Measurements from ENCODE around the gene FYB1. TPM values are rescaled to one million over a fixed set of nuclear protein-coding genes. Genes with fewer than 3 reads are reported as not detected.

Gene FYB1
- total RNA-seq, 2 experiments from 2014 or later: 105 to 106 TPM

DNA sequence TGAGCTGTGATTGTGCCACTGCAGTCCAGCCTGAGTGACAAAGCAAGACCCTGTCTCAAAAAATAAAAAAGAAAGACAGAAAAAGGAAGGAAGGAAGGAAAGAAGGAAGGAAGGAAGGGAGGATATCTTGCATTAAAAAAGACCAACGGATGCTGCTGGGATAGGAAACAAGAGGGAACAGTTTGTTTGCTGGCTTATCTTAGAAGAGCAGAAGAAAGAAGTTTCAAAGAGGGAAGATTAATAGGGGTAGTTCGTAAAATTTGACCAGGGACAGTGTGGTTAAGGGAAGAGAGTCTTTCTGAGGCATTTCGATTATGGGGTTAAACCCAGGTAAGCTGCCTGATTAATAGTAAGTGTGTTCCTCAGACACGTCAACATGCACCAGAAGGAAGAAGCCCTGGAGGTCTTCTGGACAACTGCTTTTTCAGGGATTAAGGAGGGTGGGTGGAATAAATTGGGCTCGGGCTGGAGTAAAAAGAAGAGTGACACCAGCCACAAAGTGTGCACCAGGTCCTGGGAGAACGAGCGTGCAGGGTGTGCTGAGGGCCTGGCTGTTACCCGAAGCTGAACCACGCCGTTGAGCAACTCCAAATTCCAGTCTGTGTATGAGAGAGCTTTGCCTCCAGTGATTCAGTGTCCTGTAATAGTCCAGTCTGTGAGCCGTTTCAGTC lies 24.8 kb downstream of the FYB1 start:
- H3K27ac Mint-ChIP-seq: peak overlapping the region; percentile 91
- peaks cover 66% of the 10 kb centered on the region for H3K4me1 Mint-ChIP-seq (ENCODE audit: low read depth)
- no peak for DNase-seq
- no peaks in the 10 kb centered on the region for H3K9me3 Mint-ChIP-seq
- H3K36me3 Mint-ChIP-seq: peaks cover 8% of the 10 kb centered on the region
- CTCF ChIA-PET: interaction anchor here (1.2 to 8.7 kb wide), 11 partner anchors 8 to 41 kb away, joined by 3 to 75 read pairs (median 5); partner anchors contain the start of gene FYB1
- no peaks in the 10 kb centered on the region for H3K27me3 Mint-ChIP-seq
- intact Hi-C loops (cut with micrococcal nuclease): loop anchor here (1.0 to 2.0 kb wide), 3 partner anchors 8 to 14 kb away; no protein-coding TSS in a partner anchor
- POLR2A ChIA-PET: interaction anchor here (0.8 to 4.2 kb wide), 12 partner anchors 7 to 30 kb away, joined by 3 to 34 read pairs (median 6); no protein-coding TSS in a partner anchor
- peak overlapping the region; percentile 75 for H3K4me3 Mint-ChIP-seq

DNA sequence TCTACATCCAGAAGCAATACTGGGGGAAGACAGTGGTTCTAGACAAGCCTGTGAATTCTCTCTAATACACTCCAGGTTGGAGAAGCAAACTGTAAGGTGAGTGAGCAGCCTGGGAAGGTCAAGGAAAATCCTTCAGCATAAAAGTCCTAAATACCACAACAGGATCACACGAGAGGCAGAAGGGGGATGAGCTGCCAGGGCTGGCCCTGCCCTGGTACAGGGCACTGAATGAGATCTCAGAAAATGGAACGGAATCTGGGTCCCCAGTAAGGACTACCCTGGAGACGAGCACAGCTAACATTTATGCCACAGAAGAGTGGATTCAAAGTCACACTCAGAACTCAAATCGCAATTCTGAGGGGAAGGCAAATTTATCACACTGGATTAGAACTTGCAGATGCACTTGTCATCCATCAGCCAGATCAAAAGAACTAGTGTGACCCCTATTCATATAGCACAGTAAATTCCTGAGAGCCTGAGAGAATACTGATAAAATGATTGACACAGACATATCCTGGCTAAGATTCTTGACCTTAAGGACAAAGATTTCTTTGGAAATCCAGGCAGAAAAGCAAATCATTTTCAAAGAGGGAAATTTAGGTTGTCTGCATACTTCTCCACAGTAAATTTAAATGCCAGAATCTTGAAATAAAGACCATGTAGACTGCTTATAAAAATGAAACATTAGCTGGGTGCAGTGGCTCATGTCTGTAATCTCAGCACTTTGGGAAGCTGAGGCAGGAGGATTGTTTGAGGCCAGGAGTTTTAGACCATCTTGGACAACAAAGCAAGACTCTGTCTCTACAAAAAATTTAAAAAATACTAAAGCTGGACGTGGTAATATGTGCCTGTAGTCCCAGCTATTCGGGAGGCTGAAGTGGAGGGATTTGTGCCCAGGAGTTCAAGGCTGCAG lies 25.6 kb downstream of the FYB1 start:
- peaks cover 73% of the 10 kb centered on the region for H3K4me1 Mint-ChIP-seq (ENCODE audit: low read depth)
- no peaks in the 10 kb centered on the region for H3K9me3 Mint-ChIP-seq
- ChIA-PET POLR2A (interaction anchor here (0.8 to 4.2 kb wide), 10 partner anchors 8 to 29 kb away, joined by 3 to 34 read pairs (median 8); no protein-coding TSS in a partner anchor), CTCF (interaction anchor here (1.2 to 8.7 kb wide), 8 partner anchors 11 to 89 kb away, joined by 3 to 75 read pairs (median 8); partner anchors contain the start of gene FYB1)
- peaks cover 7% of the 10 kb centered on the region for H3K36me3 Mint-ChIP-seq
- no peaks in the 10 kb centered on the region for H3K27me3 Mint-ChIP-seq
- H3K4me3 Mint-ChIP-seq: peak overlapping the region; percentile 75
- intact Hi-C loops (cut with micrococcal nuclease): loop anchor here (2.0 kb wide), 1 partner anchor 15 kb away; no protein-coding TSS in a partner anchor
- H3K27ac Mint-ChIP-seq: peak overlapping the region; percentile 91
- no peak for DNase-seq

DNA sequence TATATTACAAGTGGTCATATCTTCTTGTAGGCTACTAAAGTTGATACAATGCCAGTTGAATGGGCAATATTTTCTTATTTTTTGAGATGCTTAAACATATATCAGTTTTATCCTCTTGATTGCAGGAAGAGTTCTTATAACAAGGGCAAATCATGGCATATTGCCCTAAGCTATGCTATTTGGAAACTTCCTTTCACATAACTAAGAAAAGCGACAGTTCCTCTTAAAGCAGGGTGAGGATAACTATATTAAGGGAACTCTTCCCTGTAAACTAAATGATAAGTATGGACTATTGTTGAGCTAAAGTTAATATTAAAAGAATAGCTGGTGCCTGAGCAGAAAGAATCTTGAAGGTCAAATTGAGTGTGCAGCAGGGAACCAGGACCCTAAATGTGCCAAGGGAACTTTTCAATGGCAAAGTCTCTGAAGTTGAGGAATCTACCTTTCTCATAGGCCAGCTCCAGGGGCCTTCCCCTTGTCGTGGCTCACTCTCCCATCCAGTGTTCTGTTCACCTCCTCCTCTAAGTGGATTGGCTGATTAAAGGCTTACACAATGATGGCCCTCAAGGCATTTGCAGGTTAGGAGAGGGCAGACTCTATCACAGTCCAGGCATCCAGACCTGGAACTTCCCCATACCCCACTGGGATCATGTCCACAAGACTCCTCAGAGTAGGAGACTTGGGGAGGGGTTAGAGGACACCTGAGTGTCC lies 26.8 kb downstream of the FYB1 start:
- peak overlapping the region; percentile 75 for H3K4me3 Mint-ChIP-seq
- H3K27me3 Mint-ChIP-seq: no peaks in the 10 kb centered on the region
- peaks cover 7% of the 10 kb centered on the region for H3K36me3 Mint-ChIP-seq
- DNase-seq: no peak
- ChIA-PET POLR2A (interaction anchor here (1.0 to 2.9 kb wide), 2 partner anchors 13 to 20 kb away, joined by 3 to 12 read pairs; no protein-coding TSS in a partner anchor), CTCF (interaction anchor here (0.8 to 4.3 kb wide), 7 partner anchors 10 to 91 kb away, joined by 3 to 38 read pairs (median 6); no protein-coding TSS in a partner anchor)
- H3K27ac Mint-ChIP-seq: peak overlapping the region; percentile 91
- H3K4me1 Mint-ChIP-seq (ENCODE audit: low read depth): peaks cover 80% of the 10 kb centered on the region
- no peaks in the 10 kb centered on the region for H3K9me3 Mint-ChIP-seq
- intact Hi-C loops (cut with micrococcal nuclease): no loop called here

DNA sequence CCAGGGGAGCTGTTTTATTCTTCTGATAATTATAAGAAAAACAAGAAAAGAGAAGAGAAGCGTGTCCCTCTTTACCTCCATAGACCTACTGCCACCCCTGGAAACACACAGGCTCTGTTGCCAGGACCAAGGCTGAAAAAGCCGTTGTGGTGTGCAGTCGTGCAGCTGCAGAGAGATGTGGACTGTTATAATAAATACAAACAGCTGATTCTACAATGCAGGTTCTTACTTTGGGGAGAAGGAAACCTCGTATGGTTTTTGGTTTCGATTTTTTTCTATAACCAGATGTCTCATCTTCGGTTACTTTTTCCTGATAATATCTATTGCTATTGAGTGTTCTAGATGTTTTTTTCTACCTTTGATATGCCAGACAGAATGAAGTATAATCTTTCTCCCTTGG lies 28.1 kb downstream of the FYB1 start:
- POLR2A ChIA-PET: interaction anchor here (1.2 to 7.3 kb wide), 6 partner anchors 8 to 26 kb away, joined by 3 to 91 read pairs (median 6); no protein-coding TSS in a partner anchor
- H3K9me3 Mint-ChIP-seq: no peaks in the 10 kb centered on the region
- H3K27me3 Mint-ChIP-seq: no peaks in the 10 kb centered on the region
- CTCF ChIA-PET: interaction anchor here (1.1 to 7.5 kb wide), 5 partner anchors 9 to 94 kb away, joined by 3 to 38 read pairs (median 11); no protein-coding TSS in a partner anchor
- peak overlapping the region; percentile 63 for H3K4me3 Mint-ChIP-seq
- DNase-seq: no peak
- intact Hi-C loops (cut with micrococcal nuclease): no loop called here
- H3K27ac Mint-ChIP-seq: peak overlapping the region; percentile 92
- peaks cover 7% of the 10 kb centered on the region for H3K36me3 Mint-ChIP-seq
- H3K4me1 Mint-ChIP-seq (ENCODE audit: low read depth): peaks cover 84% of the 10 kb centered on the region

DNA sequence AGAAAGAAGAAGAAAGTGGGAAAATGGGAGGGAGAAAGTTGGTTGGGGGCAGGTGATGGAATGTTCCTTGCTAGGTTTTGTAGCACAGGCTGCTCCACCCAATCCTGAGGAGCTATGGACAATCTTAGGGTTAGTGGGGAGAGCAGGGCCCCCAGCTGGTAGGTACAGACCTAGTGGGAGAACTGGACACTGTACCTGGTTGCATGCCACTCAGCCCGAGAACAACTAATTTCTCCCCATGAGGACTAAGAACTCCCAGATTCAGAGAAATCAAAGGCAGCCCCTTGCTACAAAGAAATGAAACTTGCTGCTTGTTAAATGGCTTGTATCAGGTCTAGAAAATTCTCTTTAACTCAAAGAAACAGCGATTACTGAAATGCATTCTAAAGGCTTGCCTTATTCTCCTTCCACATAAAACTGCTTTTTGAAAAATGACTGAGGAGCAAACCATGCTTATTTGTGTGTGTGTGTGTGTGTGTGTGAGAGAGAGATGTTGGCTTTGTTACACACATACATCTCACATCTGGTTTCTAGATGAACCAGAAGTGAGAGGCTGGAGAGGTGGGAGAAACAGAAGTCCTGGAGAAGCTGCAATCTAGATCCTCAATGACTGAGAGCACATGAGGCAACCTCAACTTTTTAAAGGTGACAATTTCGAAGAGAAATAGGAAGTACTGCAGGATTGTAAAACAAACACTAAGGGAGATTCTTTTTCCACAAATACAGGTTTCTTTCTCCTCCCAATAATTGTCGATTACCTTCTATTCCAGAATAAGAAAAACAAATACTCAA lies 28.9 kb downstream of the FYB1 start:
- ChIA-PET POLR2A (interaction anchor here (1.2 to 7.3 kb wide), 8 partner anchors 8 to 25 kb away, joined by 3 to 91 read pairs (median 6); no protein-coding TSS in a partner anchor), CTCF (interaction anchor here (0.9 to 7.5 kb wide), 6 partner anchors 10 to 27 kb away, joined by 4 to 38 read pairs (median 9); no protein-coding TSS in a partner anchor)
- peaks cover 5% of the 10 kb centered on the region for H3K36me3 Mint-ChIP-seq
- DNase-seq: no peak
- peaks cover 83% of the 10 kb centered on the region for H3K4me1 Mint-ChIP-seq (ENCODE audit: low read depth)
- H3K4me3 Mint-ChIP-seq: peak overlapping the region; percentile 63
- intact Hi-C loops (cut with micrococcal nuclease): loop anchor here (1.0 kb wide), 1 partner anchor 10 kb away; no protein-coding TSS in a partner anchor
- peak overlapping the region; percentile 92 for H3K27ac Mint-ChIP-seq
- no peaks in the 10 kb centered on the region for H3K9me3 Mint-ChIP-seq
- no peaks in the 10 kb centered on the region for H3K27me3 Mint-ChIP-seq

DNA sequence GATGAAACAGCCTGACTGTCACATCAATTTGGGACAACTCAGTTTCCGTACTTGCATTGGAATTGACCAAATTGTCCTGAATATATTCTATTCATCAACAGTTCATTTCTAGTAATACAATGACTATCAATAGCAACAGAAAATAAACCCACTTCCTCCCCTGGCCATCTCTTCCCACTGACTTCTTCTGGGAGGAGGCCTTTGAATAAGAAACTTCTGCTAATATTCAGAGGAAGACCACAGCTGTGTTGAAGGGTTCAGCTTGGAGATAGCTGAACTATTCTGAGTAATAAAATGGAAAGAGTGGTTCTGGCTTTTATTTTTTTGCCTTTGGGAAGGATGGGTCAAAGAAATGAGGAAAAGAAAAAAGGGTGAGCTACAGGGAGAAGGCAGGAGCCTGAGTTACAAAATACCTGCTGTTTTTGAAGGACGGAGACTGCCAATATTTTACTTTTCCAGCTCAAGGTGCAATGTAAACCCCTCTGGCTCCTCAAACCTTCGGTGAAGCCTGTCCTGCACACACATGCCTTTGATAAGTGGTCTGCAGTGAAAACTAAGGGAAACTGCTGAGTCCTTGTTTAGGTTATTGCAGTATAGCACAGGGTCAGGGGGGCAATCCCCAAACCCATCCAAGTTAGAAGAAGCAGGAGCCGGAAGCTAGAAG lies 29.9 kb downstream of the FYB1 start:
- ChIA-PET POLR2A (interaction anchor here (0.6 to 7.3 kb wide), 10 partner anchors 10 to 93 kb away, joined by 3 to 91 read pairs (median 4); no protein-coding TSS in a partner anchor), CTCF (interaction anchor here (0.9 to 7.5 kb wide), 9 partner anchors 9 to 94 kb away, joined by 3 to 38 read pairs (median 7); no protein-coding TSS in a partner anchor)
- intact Hi-C loops (cut with micrococcal nuclease): no loop called here
- H3K36me3 Mint-ChIP-seq: peaks cover under 1% of the 10 kb centered on the region
- H3K27me3 Mint-ChIP-seq: no peaks in the 10 kb centered on the region
- peak overlapping the region; percentile 69 for H3K4me3 Mint-ChIP-seq
- H3K27ac Mint-ChIP-seq: peak overlapping the region; percentile 92
- H3K4me1 Mint-ChIP-seq (ENCODE audit: low read depth): peaks cover 82% of the 10 kb centered on the region
- H3K9me3 Mint-ChIP-seq: no peaks in the 10 kb centered on the region
- no peak for DNase-seq

DNA sequence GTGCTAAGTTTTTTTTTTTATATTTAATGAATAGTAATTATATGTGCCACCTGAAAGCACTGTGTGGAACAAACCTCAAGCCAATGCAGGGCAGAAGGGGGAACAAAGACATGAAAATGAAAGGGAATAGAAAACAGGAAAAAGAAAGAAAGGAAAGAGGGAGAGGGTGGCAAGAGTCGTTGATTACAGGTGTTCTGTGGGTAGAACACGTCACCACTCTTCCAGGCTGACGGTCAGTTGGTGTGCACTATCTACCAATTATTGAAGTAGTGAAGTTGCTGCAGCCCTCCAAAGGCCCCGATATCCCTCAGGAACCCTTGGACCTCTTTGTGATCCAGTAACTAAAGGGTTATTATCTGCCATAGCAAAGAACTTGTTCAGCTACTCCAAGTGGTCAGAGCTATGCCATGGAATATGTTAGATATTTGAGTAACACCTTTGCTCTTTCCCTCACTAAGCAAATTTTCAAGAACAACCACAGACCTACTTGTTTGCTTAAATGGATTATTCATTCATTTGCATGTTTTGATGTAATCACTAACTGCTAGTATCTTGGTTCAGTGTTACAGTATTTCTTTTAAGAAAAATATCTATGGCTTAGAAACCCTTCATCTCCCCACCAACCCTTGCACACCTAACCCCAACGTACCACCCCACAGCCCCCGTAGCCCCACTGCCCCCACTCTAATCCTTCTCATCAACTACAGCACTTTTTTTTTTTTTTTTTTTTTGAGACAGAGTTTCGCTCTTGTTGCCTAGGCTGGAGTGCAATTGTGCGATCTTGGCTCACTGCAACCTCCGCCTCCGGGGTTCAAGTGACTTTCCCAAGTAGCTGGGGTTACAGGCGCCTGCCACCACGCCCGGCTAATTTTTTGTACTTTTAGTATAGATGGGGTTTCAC lies 31.3 kb downstream of the FYB1 start:
- DNase-seq: no peak
- Mint-ChIP-seq H3K4me3 (peak overlapping the region; percentile 69), H3K36me3 (no peaks in the 10 kb centered on the region), H3K9me3 (no peaks in the 10 kb centered on the region), H3K4me1 (ENCODE audit: low read depth) (peaks cover 79% of the 10 kb centered on the region), H3K27me3 (no peaks in the 10 kb centered on the region), H3K27ac (peak overlapping the region; percentile 92)
- intact Hi-C loops (cut with micrococcal nuclease): loop anchor here (1.0 kb wide), 1 partner anchor 11 kb away; no protein-coding TSS in a partner anchor
- ChIA-PET POLR2A (interaction anchor here (0.6 to 7.3 kb wide), 15 partner anchors 7 to 94 kb away, joined by 3 to 91 read pairs (median 5); no protein-coding TSS in a partner anchor), CTCF (interaction anchor here (0.6 to 7.5 kb wide), 14 partner anchors 8 to 95 kb away, joined by 3 to 38 read pairs (median 8); no protein-coding TSS in a partner anchor)

DNA sequence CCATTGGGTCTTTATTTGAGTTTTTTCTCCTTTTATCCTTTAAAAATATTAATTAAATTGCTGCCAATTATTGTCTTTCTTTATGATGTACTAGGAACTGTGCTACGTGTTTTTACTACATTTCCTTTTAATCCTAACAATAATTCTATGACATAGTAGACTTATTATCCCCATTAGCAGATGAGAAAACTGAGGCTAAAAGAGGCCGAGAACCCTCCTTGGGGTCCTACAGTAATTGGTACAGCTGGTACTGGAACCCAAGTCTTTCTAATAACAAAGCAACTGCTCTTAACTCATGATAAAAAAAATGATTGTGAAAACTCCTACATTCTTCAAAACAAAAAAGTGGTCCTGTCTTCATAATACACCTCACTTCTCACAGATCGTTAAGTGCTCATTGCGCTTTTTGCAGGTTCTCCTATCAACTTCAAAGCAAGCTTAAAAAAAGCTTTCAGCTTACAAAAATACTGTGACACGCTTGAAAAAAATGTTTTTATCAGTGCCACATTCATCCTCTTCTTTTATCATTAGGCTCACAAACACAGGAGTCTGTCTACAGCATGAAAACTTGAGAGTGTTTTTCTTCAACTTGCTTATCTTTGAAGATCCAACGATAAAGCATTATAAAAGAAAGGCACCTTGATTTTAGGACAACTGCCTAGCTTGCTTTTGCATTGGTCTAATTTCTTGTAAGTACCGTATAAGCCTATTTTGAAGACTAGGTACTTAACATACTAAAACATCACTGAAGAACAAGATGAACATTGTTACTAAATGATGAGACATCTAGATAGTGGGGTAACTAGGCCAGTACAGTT lies 32.4 kb downstream of the FYB1 start:
- Mint-ChIP-seq H3K4me3 (peak overlapping the region; percentile 69), H3K9me3 (no peaks in the 10 kb centered on the region), H3K27me3 (no peaks in the 10 kb centered on the region), H3K36me3 (no peaks in the 10 kb centered on the region), H3K4me1 (ENCODE audit: low read depth) (peaks cover 81% of the 10 kb centered on the region), H3K27ac (peak overlapping the region; percentile 92)
- ChIA-PET POLR2A (interaction anchor here (0.7 to 7.3 kb wide), 11 partner anchors 8 to 49 kb away, joined by 3 to 91 read pairs (median 10); no protein-coding TSS in a partner anchor), CTCF (interaction anchor here (0.6 to 7.5 kb wide), 11 partner anchors 8 to 78 kb away, joined by 3 to 38 read pairs (median 5); no protein-coding TSS in a partner anchor)
- intact Hi-C loops (cut with micrococcal nuclease): loop anchor here (1.0 kb wide), 1 partner anchor 8 kb away; no protein-coding TSS in a partner anchor
- DNase-seq: no peak

Data from activated CD4-positive, alpha-beta memory T cell treated with anti-CD3 and anti-CD28 coated beads for 36 hours (primary cell).